LNCAP (cell line): ENCODE data around the gene CTNNBIP1.

Experiments
- TF ChIP-seq, protein P1 (sequence below): fragments of 450-650 bp; IDR thresholded peaks from 2 replicates; pipeline ENCODE4 v1.5.1; 2017; ENCODE audit warnings: mild to moderate bottlenecking

The CTNNBIP1 gene

DNA sequence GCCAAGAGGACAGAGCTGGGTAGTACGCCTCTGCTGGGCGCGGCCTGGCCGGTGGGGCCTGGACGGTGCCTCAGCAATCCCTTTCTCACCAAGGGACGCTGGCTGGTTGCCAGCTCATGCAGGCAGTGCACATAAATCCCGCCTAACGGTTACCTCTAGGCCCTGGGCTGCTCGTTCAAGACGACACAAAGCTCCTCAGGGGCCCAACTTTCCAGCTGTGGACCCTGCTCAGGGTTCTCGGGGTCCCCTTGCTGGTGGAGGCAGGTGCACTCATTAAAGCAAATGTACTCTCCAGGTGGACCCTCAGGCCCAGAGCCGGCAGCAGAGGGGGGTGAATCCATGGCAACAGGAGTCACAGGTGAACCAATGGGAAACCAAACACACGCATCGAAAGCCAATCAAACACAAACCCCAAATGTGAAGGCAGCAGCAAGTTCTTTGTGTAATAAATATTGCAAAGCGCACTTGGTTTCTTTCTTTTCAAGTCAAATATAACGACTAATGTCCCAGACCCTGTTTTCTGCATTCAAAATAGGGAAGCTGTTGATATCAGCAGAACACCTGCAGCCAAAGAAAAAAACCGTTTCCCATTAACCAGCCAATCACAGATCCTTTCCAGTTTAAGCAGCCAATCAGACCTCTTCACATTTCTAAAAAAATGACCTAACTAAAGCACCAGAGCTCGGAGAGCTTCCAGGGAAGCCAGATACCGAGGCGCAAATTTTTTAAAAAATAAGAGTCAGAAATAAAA lies 60.2 kb downstream of the CTNNBIP1 start:
- TF ChIP-seq, protein P1, sequence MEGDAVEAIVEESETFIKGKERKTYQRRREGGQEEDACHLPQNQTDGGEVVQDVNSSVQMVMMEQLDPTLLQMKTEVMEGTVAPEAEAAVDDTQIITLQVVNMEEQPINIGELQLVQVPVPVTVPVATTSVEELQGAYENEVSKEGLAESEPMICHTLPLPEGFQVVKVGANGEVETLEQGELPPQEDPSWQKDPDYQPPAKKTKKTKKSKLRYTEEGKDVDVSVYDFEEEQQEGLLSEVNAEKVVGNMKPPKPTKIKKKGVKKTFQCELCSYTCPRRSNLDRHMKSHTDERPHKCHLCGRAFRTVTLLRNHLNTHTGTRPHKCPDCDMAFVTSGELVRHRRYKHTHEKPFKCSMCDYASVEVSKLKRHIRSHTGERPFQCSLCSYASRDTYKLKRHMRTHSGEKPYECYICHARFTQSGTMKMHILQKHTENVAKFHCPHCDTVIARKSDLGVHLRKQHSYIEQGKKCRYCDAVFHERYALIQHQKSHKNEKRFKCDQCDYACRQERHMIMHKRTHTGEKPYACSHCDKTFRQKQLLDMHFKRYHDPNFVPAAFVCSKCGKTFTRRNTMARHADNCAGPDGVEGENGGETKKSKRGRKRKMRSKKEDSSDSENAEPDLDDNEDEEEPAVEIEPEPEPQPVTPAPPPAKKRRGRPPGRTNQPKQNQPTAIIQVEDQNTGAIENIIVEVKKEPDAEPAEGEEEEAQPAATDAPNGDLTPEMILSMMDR = no peak

DNA sequence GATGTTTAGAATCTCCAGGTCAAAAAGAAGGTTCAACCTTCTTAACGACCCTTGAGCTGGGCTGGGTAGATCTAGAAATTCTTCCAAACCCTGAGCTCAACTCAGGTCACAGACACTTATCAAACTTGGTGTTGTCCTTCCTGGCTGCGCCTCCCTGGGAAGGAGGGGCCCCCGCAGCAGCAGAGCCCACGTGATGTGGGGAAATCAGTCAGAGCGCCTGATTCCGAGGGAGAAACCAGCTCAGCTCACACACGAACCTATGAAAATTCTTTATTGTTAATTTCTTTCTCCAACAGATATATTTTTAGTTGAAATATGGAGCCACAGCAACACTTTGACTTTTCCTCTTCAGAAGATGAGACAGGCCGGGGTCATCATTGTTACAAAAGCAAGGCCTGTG lies 62.0 kb downstream of the CTNNBIP1 start:
- TF ChIP-seq, protein P1 = no peak

DNA sequence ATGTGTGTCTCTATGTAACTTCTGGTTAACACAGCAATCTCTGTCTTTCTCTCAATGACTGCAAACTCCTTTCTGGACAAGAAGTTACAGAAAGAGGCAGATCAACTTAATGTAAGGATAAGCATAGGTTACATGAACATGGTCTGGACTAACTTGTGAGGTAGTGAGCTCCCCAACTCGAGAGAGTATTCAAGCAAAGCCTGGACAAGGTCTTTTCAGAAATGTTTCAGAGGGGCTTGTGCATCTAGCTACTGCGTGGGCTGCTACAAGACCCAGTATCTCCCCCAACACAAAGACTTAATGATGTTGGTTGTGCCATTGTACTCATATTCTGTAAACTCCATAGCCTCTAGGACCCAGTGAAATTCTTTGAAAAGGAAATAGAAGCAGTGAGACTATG lies 62.8 kb downstream of the CTNNBIP1 start:
- TF ChIP-seq, protein P1 = no peak

DNA sequence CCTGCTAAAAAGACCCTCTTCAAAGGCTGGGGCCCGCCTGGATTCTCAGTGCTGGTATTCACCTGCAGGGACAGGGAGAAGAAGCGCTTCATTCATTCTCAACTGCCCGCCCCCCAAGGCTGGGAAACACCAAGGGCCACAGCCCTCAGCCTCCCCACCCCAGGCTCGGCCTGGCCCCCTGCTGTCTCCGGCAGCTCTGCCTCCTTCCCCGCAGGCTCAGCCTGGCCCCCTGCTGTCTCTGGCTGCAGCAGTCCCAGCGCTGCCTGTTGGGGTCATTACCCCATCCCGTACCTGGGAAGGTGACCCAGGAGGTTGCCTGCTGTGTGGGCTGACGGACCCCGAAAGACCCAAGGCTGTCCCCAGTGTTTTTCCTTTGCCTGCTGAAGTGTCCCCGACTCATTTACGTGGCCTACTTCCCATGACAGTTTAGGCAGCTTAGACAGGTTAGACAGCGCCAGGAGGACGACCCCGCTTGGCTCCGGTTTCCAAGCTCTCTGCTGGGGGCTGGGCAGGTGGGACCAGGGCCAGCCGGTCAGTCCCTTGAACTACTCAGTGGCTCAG lies 63.4 kb downstream of the CTNNBIP1 start:
- TF ChIP-seq, protein P1 = no peak

DNA sequence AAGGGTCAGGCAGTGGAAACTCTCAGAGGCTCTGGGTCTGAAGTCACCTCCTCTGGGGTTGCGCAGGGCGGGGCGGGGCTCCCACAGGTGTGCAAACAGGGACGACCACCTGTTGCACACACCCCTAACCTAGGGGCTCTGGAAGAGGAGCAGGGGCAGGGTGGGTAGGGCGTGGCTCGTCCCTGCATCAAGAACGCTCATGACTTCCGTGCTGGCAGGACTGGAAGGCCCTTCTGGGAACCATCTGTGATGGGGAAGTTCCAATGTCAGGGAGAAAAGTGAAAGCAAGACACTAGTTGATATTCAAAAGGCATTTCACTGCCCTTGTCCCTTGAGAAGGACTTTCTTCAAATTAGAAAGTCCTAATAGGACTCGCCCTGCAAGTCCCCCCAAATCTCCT lies 64.2 kb downstream of the CTNNBIP1 start:
- TF ChIP-seq, protein P1 = no peak

DNA sequence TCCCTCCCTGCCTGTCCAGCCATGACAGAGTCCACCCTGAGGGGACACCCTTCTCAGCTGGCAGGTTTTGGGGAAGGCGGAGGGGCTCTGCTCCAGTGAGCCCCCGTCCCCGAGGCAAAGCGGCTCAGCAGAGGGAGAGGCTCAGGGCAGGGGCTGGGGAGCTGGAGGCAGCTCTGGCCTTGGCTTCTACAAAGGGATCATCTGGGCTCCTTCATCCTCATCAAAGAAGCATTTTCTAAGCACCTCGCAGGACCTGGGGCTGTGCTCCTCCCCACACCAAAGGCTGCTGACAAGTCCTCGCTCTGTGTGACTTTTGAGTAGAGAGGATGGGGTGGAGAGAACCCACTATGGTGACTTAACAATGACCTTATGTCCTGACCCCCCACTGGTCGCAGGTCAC lies 65.3 kb downstream of the CTNNBIP1 start:
- TF ChIP-seq, protein P1 = no peak

DNA sequence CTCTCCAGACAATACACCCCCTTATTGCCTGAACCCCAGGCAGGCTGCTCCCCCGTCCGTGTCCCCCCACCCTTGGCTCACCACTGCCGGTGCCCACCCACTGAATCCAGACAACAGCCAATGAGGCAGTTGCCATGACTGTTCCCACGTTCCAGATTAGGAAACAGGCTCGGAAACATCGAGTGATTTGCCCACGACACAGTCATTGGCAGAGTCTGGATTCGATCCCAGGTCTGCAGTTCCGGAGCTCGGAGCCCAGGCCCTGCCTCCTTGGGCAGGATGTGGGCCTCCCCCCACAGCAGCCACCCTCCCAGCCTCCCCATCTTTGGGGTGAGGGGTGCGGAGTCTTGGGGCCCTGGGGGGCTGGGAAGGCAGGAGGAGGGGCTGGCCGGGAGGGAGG lies 66.0 kb downstream of the CTNNBIP1 start:
- TF ChIP-seq, protein P1 = no peak

DNA sequence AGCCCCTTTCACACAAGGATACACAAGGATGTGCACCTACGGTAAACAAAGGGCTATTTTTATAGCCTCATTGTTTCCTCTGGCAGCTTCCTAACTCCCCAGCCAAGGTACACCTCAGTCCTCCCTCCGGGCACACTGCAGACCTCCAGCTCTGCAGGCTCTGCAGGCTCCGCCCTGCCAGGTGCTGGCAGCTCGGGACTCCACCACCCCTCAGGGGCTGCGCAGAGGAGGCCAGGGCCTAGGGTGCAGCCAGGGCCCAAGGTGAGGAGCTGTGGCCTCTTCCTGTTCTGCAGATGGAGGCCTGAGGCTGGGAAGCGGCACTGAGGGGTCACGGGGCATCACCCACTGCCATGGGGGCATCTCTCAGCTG lies 66.5 kb downstream of the CTNNBIP1 start:
- TF ChIP-seq, protein P1 = no peak
